ENCODE results near the gene HRCT1.

DNA sequence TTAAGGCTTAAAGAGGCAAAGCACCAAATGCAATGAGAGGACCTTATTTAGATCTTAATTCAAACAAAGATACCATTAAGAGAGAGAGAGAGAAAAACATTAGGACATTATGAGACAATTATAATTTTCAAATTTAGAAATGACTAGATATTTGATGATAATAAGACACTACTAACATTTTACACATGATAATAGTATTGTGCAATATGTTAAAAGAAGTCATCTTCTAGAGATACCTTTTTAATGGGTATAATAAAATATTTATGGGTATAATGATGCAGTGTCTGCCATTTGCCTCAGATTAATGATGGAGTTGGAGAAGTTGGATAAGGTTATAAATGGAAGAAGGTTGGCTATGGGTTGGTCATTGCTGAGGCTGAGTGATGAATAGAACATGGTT is 24.5 kb downstream of the HRCT1 start:
- TF ChIP-seq POLR2A (IDR thresholded peaks at IDR 0.05; ENCODE audit: low read length) (no peak), GATA1 (IDR thresholded peaks at IDR 0.05; ENCODE audit: low read depth, low read length) (no peak)

Data from erythroblast (primary cell).